Neural cell (in vitro differentiated cells): ENCODE results near the gene COL16A1. TPM values are rescaled to one million over a fixed set of nuclear protein-coding genes. Genes with fewer than 3 reads are reported as not detected.

ENCODE experiments used
- H2AFZ ChIP-seq: fragments of 200-600, 300-800 bp; sonication (generic), shearing (Covaris generic); 2 replicates; pipeline ENCODE4 v1.6.0; 2014; ENCODE audit warnings: low read depth, mild to moderate bottlenecking, antibody characterized with exemption, low read length, moderate library complexity
- H3F3A ChIP-seq: fragments of 200-600 bp; shearing (Covaris generic); 2 replicates; pipeline ENCODE4 v1.6.1; 2016; ENCODE audit warnings: mild to moderate bottlenecking, moderate library complexity, mixed read lengths, antibody characterized with exemption, low read length; ENCODE audit not compliant: insufficient read depth, poor library complexity, severe bottlenecking
- H3K27ac ChIP-seq: fragments of 200-600, 300-800 bp; sonication (generic), shearing (Covaris generic); 2 replicates; pipeline ENCODE4 v1.5.1; 2014; ENCODE audit warnings: mild to moderate bottlenecking, low read length, moderate library complexity
- H3K27me3 ChIP-seq: fragments of 300-800, 200-600 bp; sonication (generic), shearing (Covaris generic); 2 replicates; pipeline ENCODE4 v1.6.0; 2014; ENCODE audit warnings: mild to moderate bottlenecking, low read depth, low read length, moderate library complexity; ENCODE audit not compliant: insufficient read depth
- H3K36me3 ChIP-seq: fragments of 300-800, 200-600 bp; sonication (generic), shearing (Covaris generic); 2 replicates; pipeline ENCODE4 v1.5.1; 2014; ENCODE audit warnings: mild to moderate bottlenecking, antibody characterized with exemption, low read length, moderate library complexity; ENCODE audit not compliant: insufficient read depth
- H3K4me2 ChIP-seq: fragments of 300-800, 200-600 bp; sonication (generic), shearing (Covaris generic); 2 replicates; pipeline ENCODE4 v1.6.0; 2014; ENCODE audit warnings: mild to moderate bottlenecking, low read length
- H3K4me3 ChIP-seq: fragments of 300-800, 200-600 bp; sonication (generic), shearing (Covaris generic); 2 replicates; pipeline ENCODE4 v1.5.1; 2014; ENCODE audit warnings: mild to moderate bottlenecking, low read length, moderate library complexity
- H3K79me2 ChIP-seq: fragments of 200-600 bp; shearing (Covaris generic); replicated peaks from 2 replicates; pipeline ENCODE4 v1.6.0; 2014; ENCODE audit warnings: mild to moderate bottlenecking, low read length, moderate library complexity; ENCODE audit not compliant: insufficient read depth
- H3K9ac ChIP-seq: fragments of 300-800, 200-600 bp; sonication (generic), shearing (Covaris generic); 2 replicates; pipeline ENCODE4 v1.6.1; 2016; ENCODE audit warnings: mild to moderate bottlenecking, low read length, mixed read lengths
- H3K9me2 ChIP-seq: fragments of 200-600 bp; shearing (Covaris generic); 2 replicates; pipeline ENCODE4 v1.6.1; 2016; ENCODE audit warnings: mild to moderate bottlenecking, low read length, mixed read lengths; ENCODE audit not compliant: insufficient read depth
- H3K9me3 ChIP-seq: fragments of 200-600, 300-800 bp; sonication (generic), shearing (Covaris generic); 2 replicates; pipeline ENCODE4 v1.6.1; 2016; ENCODE audit warnings: mild to moderate bottlenecking, mixed run types, low read length, moderate library complexity, mixed read lengths
- H4K20me1 ChIP-seq: fragments of 200-600 bp; shearing (Covaris generic); 2 replicates; pipeline ENCODE4 v1.6.1; 2016; ENCODE audit warnings: mild to moderate bottlenecking, mixed run types; ENCODE audit not compliant: insufficient read depth
- CTCF ChIP-seq: fragments of 450-650 bp; IDR thresholded peaks from 2 replicates; pipeline ENCODE4 v1.5.1; 2014; ENCODE audit warnings: antibody characterized with exemption, mild to moderate bottlenecking, moderate library complexity; ENCODE audit not compliant: poor library complexity, severe bottlenecking
- EP300 ChIP-seq: fragments of 450-650 bp; conservative IDR thresholded peaks from 2 replicates; pipeline ENCODE4 v1.6.1; 2014; ENCODE audit warnings: antibody characterized with exemption, mild to moderate bottlenecking, moderate library complexity; ENCODE audit not compliant: poor library complexity, severe bottlenecking
- EZH2 ChIP-seq: fragments of 200-600, 300-800 bp; shearing (Covaris generic), sonication (generic); IDR thresholded peaks from 2 replicates; pipeline ENCODE4 v1.6.1; 2014; ENCODE audit warnings: antibody characterized with exemption, low read length, borderline replicate concordance, mild to moderate bottlenecking; ENCODE audit not compliant: insufficient read depth, poor library complexity, severe bottlenecking
- MXI1 ChIP-seq: fragments of 450-650 bp; conservative IDR thresholded peaks from 2 replicates; pipeline ENCODE4 v1.6.1; 2014; ENCODE audit warnings: antibody characterized with exemption, mild to moderate bottlenecking; ENCODE audit not compliant: poor library complexity, severe bottlenecking
- POLR2AphosphoS5 ChIP-seq: IDR thresholded peaks from 2 replicates; pipeline ENCODE4 v1.6.1; 2012
- RAD21 ChIP-seq: fragments of 450-650 bp; conservative IDR thresholded peaks from 2 replicates; pipeline ENCODE4 v1.6.1; 2014; ENCODE audit warnings: antibody characterized with exemption, mild to moderate bottlenecking, moderate library complexity
- REST ChIP-seq: IDR thresholded peaks from 2 replicates; pipeline ENCODE4 v1.6.1; 2012; ENCODE audit warnings: borderline replicate concordance
- SMC3 ChIP-seq: fragments of 450-650 bp; conservative IDR thresholded peaks from 2 replicates; pipeline ENCODE4 v1.6.1; 2014; ENCODE audit warnings: antibody characterized with exemption, mild to moderate bottlenecking, moderate library complexity; ENCODE audit not compliant: poor library complexity
- TAF1 ChIP-seq: IDR thresholded peaks from 2 replicates; pipeline ENCODE4 v1.6.1; 2012; ENCODE audit warnings: low read depth
- polyA plus RNA-seq: library from polyadenylated mRNA; depleted of rRNA; stranded (reverse); fragments of >200 nt; gene quantifications from 2 replicates; pipeline ENCODE4 v1.2.3, GENCODE V29; 2014

COL16A1 gene
- polyA plus RNA-seq, 1 donor from 2014 or later = 3.4 TPM

- Histone ChIP-seq H2AFZ (no peak overlapping the region), H3K4me2 (no peak overlapping the region), H3K79me2 (no peaks in the 10 kb centered on the region), H3K9me2 (no peaks in the 10 kb centered on the region), H3K27me3 (peaks cover 13% of the 10 kb centered on the region), H3K4me3 (no peak overlapping the region), H3K36me3 (no peaks in the 10 kb centered on the region), H4K20me1 (no peaks in the 10 kb centered on the region), H3K27ac (no peak overlapping the region), H3K9ac (no peak overlapping the region), H3F3A (no peaks in the 10 kb centered on the region), H3K9me3 (no peaks in the 10 kb centered on the region)
- TF ChIP-seq RAD21 (no peak), MXI1 (no peak), REST (no peak), TAF1 (no peak), POLR2AphosphoS5 (no peak), CTCF (no peak), SMC3 (no peak), EP300 (no peak), EZH2 (no peak)
Observed at GRCh38 chr1:31704271-31705079, 658 bp upstream of the COL16A1 start.

- H3F3A ChIP-seq = no peaks in the 10 kb centered on the region
- no peaks in the 10 kb centered on the region for H3K9me3 ChIP-seq
- no peaks in the 10 kb centered on the region for H4K20me1 ChIP-seq
- no peaks in the 10 kb centered on the region for H3K36me3 ChIP-seq
- H3K79me2 ChIP-seq = no peaks in the 10 kb centered on the region
- no peaks in the 10 kb centered on the region for H3K9me2 ChIP-seq
- no peak overlapping the region for H2AFZ ChIP-seq
- H3K4me3 ChIP-seq = no peak overlapping the region
- H3K27me3 ChIP-seq = peaks cover 13% of the 10 kb centered on the region
- TF ChIP-seq POLR2AphosphoS5 (no peak), MXI1 (no peak)
- H3K9ac ChIP-seq = no peak overlapping the region
- no peak overlapping the region for H3K4me2 ChIP-seq
- no peak overlapping the region for H3K27ac ChIP-seq
Observed at GRCh38 chr1:31702836-31703404, 897 bp downstream of the COL16A1 start.
